Glutamatergic neuron (in vitro differentiated cells): ENCODE data around the gene ROR2. TPM values are rescaled to one million over a fixed set of nuclear protein-coding genes. Genes with fewer than 3 reads are reported as not detected.

Experiments
- DNase-seq: peaks from one replicate; pipeline ENCODE4 v3.0.0; 2022
- H3K27ac Mint-ChIP-seq: one replicate; pipeline ENCODE4 v1.8.0; 2020; ENCODE audit warnings: mild to moderate bottlenecking, mixed read lengths, inconsistent platforms; ENCODE audit not compliant: unreplicated experiment
- H3K27me3 Mint-ChIP-seq: one replicate; pipeline ENCODE4 v1.8.0; 2020; ENCODE audit warnings: mild to moderate bottlenecking, moderate library complexity, mixed read lengths, inconsistent platforms; ENCODE audit not compliant: unreplicated experiment
- H3K36me3 Mint-ChIP-seq: one replicate; pipeline ENCODE4 v1.8.0; 2020; ENCODE audit warnings: mild to moderate bottlenecking, mixed read lengths, inconsistent platforms; ENCODE audit not compliant: unreplicated experiment
- H3K4me1 Mint-ChIP-seq: one replicate; pipeline ENCODE4 v1.8.0; 2020; ENCODE audit warnings: mild to moderate bottlenecking, low read depth, mixed read lengths, inconsistent platforms; ENCODE audit not compliant: unreplicated experiment
- H3K4me3 Mint-ChIP-seq: one replicate; pipeline ENCODE4 v1.8.0; 2020; ENCODE audit warnings: mild to moderate bottlenecking, mixed read lengths, inconsistent platforms; ENCODE audit not compliant: unreplicated experiment
- H3K9me3 Mint-ChIP-seq: one replicate; pipeline ENCODE4 v1.8.0; 2020; ENCODE audit warnings: mild to moderate bottlenecking, moderate library complexity, mixed read lengths, inconsistent platforms; ENCODE audit not compliant: unreplicated experiment
- total RNA-seq: library from RNA; stranded (reverse); fragmentation: NEBNext Ultra II Directional; extraction: Animal tissue kit (Norgen Biotek cat#: 25700); gene quantifications from one replicate; pipeline ENCODE4 v1.2.1, GENCODE V29; 2021; ENCODE audit not compliant: unreplicated experiment
- TF ChIP-seq, protein P1 (sequence below): fragments of 200-600 bp; sonication (generic); IDR thresholded peaks from one replicate; pipeline ENCODE4 v1.5.0; 2021; ENCODE audit not compliant: partially characterized antibody, unreplicated experiment

ROR2 gene
- total RNA-seq, 1 donor from 2014 or later, result 51.1 TPM

DNA sequence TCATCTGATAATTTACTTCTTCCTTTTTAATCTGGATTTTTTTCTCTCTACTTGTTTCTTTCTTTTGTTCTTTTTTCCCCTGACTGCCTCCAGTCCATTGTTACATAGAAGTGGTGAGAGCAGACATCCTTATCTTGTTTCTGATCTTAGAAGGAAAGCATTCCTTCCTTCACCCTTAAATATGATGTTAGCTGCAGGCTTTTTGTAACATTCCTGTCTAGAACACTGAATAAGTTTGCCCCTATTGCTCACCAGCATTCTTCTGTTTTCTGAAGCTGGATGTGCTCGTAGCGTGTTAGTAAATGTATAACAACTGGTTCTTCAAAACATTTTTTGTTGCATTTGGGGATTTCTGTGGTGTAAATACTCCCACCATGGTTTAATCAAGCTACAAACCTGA, 389.7 kb downstream of the ROR2 start:
- H3K36me3 Mint-ChIP-seq, result no peaks in the 10 kb centered on the region
- TF ChIP-seq, protein P1, sequence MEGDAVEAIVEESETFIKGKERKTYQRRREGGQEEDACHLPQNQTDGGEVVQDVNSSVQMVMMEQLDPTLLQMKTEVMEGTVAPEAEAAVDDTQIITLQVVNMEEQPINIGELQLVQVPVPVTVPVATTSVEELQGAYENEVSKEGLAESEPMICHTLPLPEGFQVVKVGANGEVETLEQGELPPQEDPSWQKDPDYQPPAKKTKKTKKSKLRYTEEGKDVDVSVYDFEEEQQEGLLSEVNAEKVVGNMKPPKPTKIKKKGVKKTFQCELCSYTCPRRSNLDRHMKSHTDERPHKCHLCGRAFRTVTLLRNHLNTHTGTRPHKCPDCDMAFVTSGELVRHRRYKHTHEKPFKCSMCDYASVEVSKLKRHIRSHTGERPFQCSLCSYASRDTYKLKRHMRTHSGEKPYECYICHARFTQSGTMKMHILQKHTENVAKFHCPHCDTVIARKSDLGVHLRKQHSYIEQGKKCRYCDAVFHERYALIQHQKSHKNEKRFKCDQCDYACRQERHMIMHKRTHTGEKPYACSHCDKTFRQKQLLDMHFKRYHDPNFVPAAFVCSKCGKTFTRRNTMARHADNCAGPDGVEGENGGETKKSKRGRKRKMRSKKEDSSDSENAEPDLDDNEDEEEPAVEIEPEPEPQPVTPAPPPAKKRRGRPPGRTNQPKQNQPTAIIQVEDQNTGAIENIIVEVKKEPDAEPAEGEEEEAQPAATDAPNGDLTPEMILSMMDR, result no peak
- H3K9me3 Mint-ChIP-seq, result no peaks in the 10 kb centered on the region
- H3K4me1 Mint-ChIP-seq, result peaks cover 5% of the 10 kb centered on the region
- H3K4me3 Mint-ChIP-seq, result no peak overlapping the region
- no peak for DNase-seq
- no peak overlapping the region for H3K27ac Mint-ChIP-seq
- H3K27me3 Mint-ChIP-seq, result no peaks in the 10 kb centered on the region

DNA sequence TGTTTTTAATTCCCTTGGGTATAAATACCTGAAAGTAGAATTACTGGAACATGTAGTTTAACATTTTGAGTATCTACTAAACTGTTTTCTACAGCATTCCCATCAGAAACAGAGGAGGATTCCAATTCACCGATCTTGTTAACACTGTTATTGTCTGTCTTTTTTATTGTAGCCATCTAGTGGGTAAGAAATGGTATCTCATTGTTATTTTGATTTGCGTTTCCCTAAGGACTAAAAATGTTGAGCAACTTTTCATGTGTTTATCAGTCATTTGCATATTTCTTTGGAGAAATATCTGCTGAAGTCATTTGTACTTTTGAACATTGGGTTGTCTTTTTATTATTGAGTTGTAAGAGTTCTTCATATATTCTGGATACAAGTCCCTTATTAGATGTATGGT, 391.1 kb downstream of the ROR2 start:
- no peak overlapping the region for H3K27ac Mint-ChIP-seq

DNA sequence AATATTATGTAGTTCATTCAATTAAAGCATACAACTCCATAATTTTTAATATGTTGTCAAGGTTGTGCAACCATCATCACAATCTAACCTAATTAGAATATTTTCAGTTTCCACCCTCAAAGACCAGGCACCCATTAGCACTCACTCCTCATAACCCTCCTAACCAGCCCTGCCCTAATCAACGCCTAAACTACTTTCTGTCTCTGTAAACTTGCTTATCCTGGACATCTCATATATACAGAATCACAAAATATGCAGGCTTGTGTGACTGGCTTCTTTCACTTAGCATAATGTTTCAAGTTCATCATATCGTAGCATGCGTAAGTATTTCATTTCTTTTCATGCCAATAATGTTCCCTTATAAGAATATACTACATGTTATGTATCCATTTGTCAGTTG, 391.6 kb downstream of the ROR2 start:
- no peaks in the 10 kb centered on the region for H3K36me3 Mint-ChIP-seq
- DNase-seq, result no peak
- no peak overlapping the region for H3K4me3 Mint-ChIP-seq
- no peak overlapping the region for H3K27ac Mint-ChIP-seq
- no peaks in the 10 kb centered on the region for H3K27me3 Mint-ChIP-seq
- TF ChIP-seq, protein P1, result no peak
- H3K4me1 Mint-ChIP-seq, result peaks cover 5% of the 10 kb centered on the region
- no peaks in the 10 kb centered on the region for H3K9me3 Mint-ChIP-seq

More for the DNA sequence above, 391.1 kb downstream of the ROR2 start:
- H3K9me3 Mint-ChIP-seq, result no peaks in the 10 kb centered on the region
- no peak for DNase-seq
- H3K4me1 Mint-ChIP-seq, result peaks cover 5% of the 10 kb centered on the region
- TF ChIP-seq, protein P1, result no peak
- no peak overlapping the region for H3K4me3 Mint-ChIP-seq
- H3K36me3 Mint-ChIP-seq, result no peaks in the 10 kb centered on the region
- H3K27me3 Mint-ChIP-seq, result no peaks in the 10 kb centered on the region

DNA sequence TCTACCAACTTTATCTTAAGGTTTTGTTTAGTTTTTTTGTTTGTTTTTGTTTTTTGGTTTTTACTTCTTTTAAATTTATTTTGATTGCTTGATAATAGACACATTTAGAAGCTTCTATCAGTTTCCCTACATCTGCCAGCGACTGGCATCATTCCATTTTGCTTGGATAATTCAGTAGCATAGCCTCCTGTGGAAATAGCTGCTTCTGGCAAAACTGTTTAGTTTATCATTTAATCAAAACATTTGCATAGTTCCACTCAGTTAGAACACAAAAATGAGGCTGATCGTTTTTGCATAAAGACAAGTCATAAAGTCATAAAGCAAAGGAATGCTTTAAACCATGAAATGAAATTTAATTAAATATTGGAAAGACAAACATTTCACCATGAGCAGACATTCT, 392.7 kb downstream of the ROR2 start:
- DNase-seq, result no peak
- TF ChIP-seq, protein P1, result no peak
- H3K36me3 Mint-ChIP-seq, result no peaks in the 10 kb centered on the region
- H3K4me1 Mint-ChIP-seq, result peaks cover 5% of the 10 kb centered on the region
- H3K27ac Mint-ChIP-seq, result no peak overlapping the region
- H3K27me3 Mint-ChIP-seq, result no peaks in the 10 kb centered on the region
- no peak overlapping the region for H3K4me3 Mint-ChIP-seq
- no peaks in the 10 kb centered on the region for H3K9me3 Mint-ChIP-seq

DNA sequence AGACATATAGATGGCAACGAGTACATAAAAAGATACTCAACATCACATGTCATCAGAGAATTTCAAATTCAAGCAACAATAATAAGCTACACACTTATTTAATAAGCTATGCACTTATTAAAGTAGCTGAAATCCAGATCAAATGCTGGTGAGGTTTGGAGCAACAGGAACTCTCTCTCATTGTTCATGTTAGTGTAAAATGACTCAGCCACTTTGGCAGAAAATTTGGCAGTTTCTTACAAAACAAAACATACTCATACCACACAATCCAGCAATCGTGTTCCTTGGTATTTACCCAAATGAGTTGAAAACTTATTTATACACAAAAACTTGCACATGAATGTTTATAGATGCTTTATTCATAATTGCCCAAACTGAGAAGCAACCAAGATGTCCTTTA, 394.9 kb downstream of the ROR2 start:
- Mint-ChIP-seq H3K36me3 (no peaks in the 10 kb centered on the region), H3K4me3 (no peak overlapping the region), H3K27ac (no peak overlapping the region), H3K27me3 (no peaks in the 10 kb centered on the region), H3K4me1 (peaks cover 5% of the 10 kb centered on the region), H3K9me3 (no peaks in the 10 kb centered on the region)
- no peak for DNase-seq
- TF ChIP-seq, protein P1, result no peak
